Measurements from ENCODE around the gene UNC5B.

DNA sequence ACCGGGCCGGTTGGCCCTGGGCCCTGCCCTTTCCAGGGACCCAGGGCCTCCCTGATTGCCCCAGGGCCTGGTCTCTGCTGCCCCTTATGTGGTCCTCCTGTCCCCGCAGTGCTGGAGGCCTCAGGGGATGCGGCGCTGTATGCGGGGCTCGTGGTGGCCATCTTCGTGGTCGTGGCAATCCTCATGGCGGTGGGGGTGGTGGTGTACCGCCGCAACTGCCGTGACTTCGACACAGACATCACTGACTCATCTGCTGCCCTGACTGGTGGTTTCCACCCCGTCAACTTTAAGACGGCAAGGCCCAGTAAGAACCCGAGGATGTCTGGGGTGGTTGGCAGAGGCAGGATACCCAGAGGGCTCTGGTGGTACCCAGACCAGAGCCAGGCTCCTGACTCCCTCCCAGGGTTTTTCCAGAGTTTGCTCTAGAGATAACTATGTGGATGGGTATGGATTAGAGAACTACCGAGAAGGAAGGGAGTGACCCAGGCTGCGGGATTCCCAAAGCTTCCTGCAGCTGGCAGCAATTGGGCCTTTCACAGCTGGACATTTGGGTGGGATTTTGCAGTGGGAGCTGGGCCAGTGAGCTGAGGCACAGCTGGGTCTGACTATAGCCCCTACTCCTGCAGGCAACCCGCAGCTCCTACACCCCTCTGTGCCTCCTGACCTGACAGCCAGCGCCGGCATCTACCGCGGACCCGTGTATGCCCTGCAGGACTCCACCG lies 78.6 kb downstream of the UNC5B start:
- no peak for TF ChIP-seq POLR2A (IDR thresholded peaks at IDR 0.05)
- TF ChIP-seq, protein P1, sequence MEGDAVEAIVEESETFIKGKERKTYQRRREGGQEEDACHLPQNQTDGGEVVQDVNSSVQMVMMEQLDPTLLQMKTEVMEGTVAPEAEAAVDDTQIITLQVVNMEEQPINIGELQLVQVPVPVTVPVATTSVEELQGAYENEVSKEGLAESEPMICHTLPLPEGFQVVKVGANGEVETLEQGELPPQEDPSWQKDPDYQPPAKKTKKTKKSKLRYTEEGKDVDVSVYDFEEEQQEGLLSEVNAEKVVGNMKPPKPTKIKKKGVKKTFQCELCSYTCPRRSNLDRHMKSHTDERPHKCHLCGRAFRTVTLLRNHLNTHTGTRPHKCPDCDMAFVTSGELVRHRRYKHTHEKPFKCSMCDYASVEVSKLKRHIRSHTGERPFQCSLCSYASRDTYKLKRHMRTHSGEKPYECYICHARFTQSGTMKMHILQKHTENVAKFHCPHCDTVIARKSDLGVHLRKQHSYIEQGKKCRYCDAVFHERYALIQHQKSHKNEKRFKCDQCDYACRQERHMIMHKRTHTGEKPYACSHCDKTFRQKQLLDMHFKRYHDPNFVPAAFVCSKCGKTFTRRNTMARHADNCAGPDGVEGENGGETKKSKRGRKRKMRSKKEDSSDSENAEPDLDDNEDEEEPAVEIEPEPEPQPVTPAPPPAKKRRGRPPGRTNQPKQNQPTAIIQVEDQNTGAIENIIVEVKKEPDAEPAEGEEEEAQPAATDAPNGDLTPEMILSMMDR (IDR thresholded peaks at IDR 0.05), result no peak

Data from thyroid gland (tissue), 4 donors.